ENCODE results near the gene FAM200B.

Gene FAM200B

GRCh38 chr4:15681372-15682241, at the start of gene FAM200B:
FAM200B (plus strand) TSS chr4:15681827; CDS start chr4:15686978, 5,151 bp downstream.
- DNase-seq = peak; percentile 82 to 99 (median 97)

GRCh38 chr4:15636818-15637217, 44.8 kb upstream of the FAM200B start:
- DNase-seq = no peak

- no peak for DNase-seq
These were observed 43.2 kb upstream of the FAM200B start for GRCh38 chr4:15638418-15638817.

- no peak for DNase-seq
These were observed 33.0 kb upstream of the FAM200B start for GRCh38 chr4:15648600-15648999.

- peak in 18 of 51 donors; percentile 3 to 71 (median 18) for DNase-seq
These were observed 31.6 kb upstream of the FAM200B start for GRCh38 chr4:15649914-15650545.

GRCh38 chr4:15651676-15652075, 30.0 kb upstream of the FAM200B start:
- no peak for DNase-seq

GRCh38 chr4:15652191-15652590, 29.4 kb upstream of the FAM200B start:
- no peak for DNase-seq

- DNase-seq = no peak
These were observed 28.8 kb upstream of the FAM200B start for GRCh38 chr4:15652841-15653240.

GRCh38 chr4:15653420-15653819, 28.2 kb upstream of the FAM200B start:
- DNase-seq = peak in 1 of 51 donors; percentile 58

GRCh38 chr4:15653864-15654592, 27.6 kb upstream of the FAM200B start:
- peak in 16 of 51 donors; percentile 3 to 72 (median 10) for DNase-seq

- peak in 46 of 51 donors; percentile 10 to 83 (median 48) for DNase-seq
These were observed 26.9 kb upstream of the FAM200B start for GRCh38 chr4:15654593-15655222.

- peak in 50 of 51 donors; percentile 9 to 91 (median 75) for DNase-seq
These were observed 26.2 kb upstream of the FAM200B start, which contains the start of gene FBXL5 for GRCh38 chr4:15655223-15656037. FBXL5 (minus strand) TSS chr4:15655357; CDS start chr4:15655287, 70 bp downstream.

- peak in 13 of 51 donors; percentile 25 to 77 (median 43) for DNase-seq
These were observed 25.6 kb upstream of the FAM200B start for GRCh38 chr4:15656038-15656470.

- no peak for DNase-seq
These were observed 24.3 kb upstream of the FAM200B start for GRCh38 chr4:15657366-15657765.

GRCh38 chr4:15658136-15658770, 23.4 kb upstream of the FAM200B start:
- no peak for DNase-seq

- no peak for DNase-seq
These were observed 22.8 kb upstream of the FAM200B start for GRCh38 chr4:15658781-15659180.

- no peak for DNase-seq
These were observed 21.7 kb upstream of the FAM200B start for GRCh38 chr4:15659768-15660570.

GRCh38 chr4:15665753-15666365, 15.8 kb upstream of the FAM200B start:
- DNase-seq = no peak
